GM10266 (cell line): ENCODE measurements around the gene GAB2.

Experiments used
- DNase-seq: peaks from one replicate; pipeline ENCODE4 v3.0.0; 2012; ENCODE audit errors: extremely low spot score
- CTCF ChIP-seq: IDR thresholded peaks from 2 replicates; pipeline ENCODE4 v1.5.1; 2012; ENCODE audit warnings: mild to moderate bottlenecking, low read depth; ENCODE audit not compliant: control insufficient read depth, insufficient read depth; ENCODE audit errors: missing control alignments

The GAB2 gene

GRCh38 chr11:78337554-78337924 lies 80.1 kb downstream of the GAB2 start:
- no peak for TF ChIP-seq CTCF
- no peak for DNase-seq

DNA sequence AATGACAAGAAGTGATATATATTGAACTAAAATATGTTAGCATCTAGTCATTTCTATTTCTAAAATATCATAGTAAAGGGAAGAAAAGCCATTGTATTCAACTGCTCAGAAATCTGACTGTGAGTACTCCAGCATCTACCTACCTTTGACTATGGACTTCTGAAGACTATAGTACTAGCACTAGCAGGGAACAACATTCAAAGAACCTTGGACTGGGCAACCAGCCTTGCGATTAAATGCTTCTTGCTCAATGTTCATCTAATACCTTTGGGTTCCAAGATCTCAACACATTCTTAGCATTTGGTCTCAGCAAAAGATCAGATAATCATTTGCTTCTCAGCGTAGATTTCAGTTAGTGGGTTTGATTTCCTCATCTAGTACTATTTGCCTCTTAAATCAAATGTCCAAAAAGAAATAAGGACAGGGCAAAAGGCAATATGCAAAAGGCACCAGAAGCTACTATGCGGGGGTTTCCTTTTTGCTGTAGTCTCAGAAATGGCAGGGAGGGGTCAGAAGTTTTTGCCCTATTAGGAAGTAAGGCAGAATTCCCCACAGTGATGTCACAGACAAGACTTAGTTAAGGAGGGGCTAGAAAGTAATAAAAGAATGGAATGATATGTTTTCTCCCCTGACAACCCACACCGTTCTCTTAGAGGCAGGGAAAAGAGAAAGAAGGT lies 80.6 kb downstream of the GAB2 start:
- no peak for TF ChIP-seq CTCF
- no peak for DNase-seq

DNA sequence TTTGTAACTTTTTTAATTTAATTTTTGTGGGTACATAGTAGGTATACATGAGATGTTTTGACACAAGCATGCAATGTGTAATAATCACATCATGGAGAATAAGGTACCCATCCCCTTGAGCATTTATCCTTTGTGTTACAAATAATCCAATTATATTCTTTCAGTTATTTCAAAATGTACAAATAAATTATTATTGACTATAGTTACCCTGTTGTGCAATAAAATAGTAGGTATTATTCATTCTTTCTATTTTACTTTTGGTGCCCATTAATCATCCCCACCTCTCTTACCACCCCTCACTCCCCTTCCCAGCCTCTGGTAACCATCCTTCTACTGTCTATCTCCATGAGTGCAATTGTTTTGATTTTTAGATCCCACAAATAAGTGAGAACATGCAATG lies 83.5 kb downstream of the GAB2 start:
- no peak for TF ChIP-seq CTCF
- no peak for DNase-seq

GRCh38 chr11:78332872-78333271 lies 84.7 kb downstream of the GAB2 start:
- no peak for TF ChIP-seq CTCF
- no peak for DNase-seq

DNA sequence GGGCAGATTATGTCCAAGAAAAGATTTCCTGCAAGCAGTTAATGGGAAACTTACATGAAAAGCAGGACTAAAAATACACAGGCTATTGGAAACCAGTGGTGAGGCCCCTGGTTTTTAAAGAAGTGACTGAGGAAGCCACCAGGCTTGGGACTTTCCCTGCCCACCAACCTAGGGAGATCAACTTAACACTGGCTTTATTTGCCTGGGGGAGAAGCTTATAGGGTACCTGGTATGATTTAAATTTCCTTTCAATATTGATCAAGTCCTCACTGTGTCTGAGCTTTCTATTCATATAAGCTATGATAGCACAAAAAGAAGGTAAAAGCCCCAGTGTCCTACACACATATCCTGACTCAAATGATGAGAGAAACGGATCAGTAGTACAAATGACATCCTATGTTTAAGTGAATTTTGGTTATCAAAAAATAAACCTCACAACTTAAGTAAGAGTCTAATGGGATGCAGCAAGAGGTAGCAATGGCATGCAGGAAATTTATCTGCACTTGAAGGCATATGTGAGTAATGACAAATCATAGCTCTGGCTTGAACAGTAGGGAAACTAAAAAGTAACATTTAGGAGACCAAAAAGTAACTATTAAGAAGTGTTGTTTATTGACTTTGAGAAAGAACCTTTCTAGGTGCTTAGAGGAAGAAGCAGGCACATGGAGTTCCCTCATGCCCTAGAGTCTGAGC lies 85.3 kb downstream of the GAB2 start:
- TF ChIP-seq CTCF: no peak
- no peak for DNase-seq

DNA sequence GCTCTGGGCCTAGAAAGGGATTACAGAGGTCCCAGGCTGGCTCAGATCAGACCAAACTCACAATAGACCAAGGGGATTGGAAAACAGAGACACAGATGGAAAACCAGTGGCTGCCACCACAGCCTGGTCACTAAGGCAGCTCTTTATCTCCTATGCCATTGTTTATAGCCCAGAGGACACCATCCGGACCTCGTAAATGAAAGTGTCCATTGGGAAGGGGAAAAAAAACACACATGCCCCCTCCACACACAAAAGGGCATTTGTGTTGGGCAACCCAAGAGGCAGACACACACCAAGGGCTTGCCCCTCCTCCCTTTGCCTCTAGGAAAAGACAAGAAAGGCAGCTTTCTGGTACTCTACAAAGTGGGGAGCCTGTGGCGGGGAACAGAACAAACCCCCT lies 85.9 kb downstream of the GAB2 start:
- DNase-seq: no peak
- TF ChIP-seq CTCF: no peak

DNA sequence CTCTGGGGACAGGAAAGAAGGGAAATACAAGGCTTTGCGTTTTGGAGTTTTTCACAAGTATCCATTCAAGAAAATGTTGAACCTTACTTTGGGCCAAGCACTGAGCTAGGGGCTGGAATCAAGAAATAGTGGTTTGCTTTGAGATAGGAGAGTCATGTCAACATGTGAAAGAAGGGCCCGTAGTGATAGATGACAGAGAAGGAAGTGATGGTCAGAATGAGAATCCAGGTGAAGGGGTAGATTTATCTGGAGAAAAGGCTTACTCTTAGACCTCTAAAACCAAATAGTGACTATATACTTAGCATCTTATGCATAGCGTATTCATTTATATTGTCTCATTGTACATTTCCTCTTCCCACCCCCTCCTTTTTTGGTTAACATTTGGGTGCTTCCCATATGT lies 87.3 kb downstream of the GAB2 start:
- DNase-seq: no peak
- no peak for TF ChIP-seq CTCF
